Erythroblast (primary cell): Measurements from ENCODE around the gene PCGF2.

Experiments used
- GATA1 ChIP-seq: IDR thresholded peaks from 2 replicates; pipeline ENCODE4 v1.6.1; 2011; ENCODE audit warnings: low read depth, mild to moderate bottlenecking, control low read depth, low read length, moderate library complexity
- POLR2A ChIP-seq: IDR thresholded peaks from 2 replicates; pipeline ENCODE4 v1.6.1; 2011; ENCODE audit warnings: mild to moderate bottlenecking, low read length

DNA sequence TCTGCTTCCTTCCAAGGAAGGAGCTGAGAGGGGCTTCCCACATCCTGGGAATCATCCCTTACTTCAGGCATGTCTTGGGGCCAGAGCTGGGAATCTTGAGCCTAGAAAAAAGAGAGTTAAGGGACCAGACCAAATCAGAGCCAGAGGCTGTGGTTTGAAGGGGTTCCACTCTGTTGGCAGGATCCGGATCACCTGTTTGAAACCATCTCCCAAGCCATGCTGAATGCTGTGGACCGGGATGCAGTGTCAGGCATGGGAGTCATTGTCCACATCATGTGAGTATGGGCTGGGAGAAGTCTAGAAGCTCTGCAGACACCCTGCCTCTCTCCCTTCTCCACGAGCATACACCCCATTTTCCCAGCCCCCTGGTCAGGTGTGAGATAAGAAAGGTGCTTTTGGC lies 14.1 kb upstream of the PCGF2 start:
- TF ChIP-seq POLR2A (no peak), GATA1 (no peak)
